Cardiac fibroblast (primary cell): ENCODE measurements around the gene GULP1.

Experiments
- DNase-seq, 2 donors: peaks; one replicate each; pipeline versions ENCODE4 v3.0.0 to v3.0.0-alpha.2; 2010; ENCODE audit warnings: low read depth in 2 of 2
- H3K4me3 ChIP-seq, 2 donors: replicated peaks in 1 of 2; 1 replicate in 1 of 2; 2 replicates in 1 of 2; pipeline ENCODE4 v1.5.1; 2011; ENCODE audit warnings: low read depth in 2 of 2, low read length in 2 of 2, mild to moderate bottlenecking in 2 of 2, moderate library complexity in 1 of 2
- CTCF ChIP-seq: IDR thresholded peaks from one replicate; pipeline ENCODE4 v1.5.1; 2011; ENCODE audit warnings: low read depth, mild to moderate bottlenecking, low read length, inconsistent platforms

Gene GULP1

GRCh38 chr2:188506843-188507242, 215.2 kb downstream of the GULP1 start:
- no peak for TF ChIP-seq CTCF
- no peak overlapping the region for H3K4me3 ChIP-seq
- DNase-seq: no peak

GRCh38 chr2:188511346-188511745, 219.7 kb downstream of the GULP1 start:
- TF ChIP-seq CTCF: no peak
- no peak for DNase-seq
- H3K4me3 ChIP-seq: no peak overlapping the region

- TF ChIP-seq CTCF: peak; percentile 42
- no peak overlapping the region for H3K4me3 ChIP-seq
- DNase-seq: peak; percentile 80
Measured at GRCh38 chr2:188512456-188512855, 220.8 kb downstream of the GULP1 start.

- no peak for TF ChIP-seq CTCF
- no peak overlapping the region for H3K4me3 ChIP-seq
- no peak for DNase-seq
Measured at GRCh38 chr2:188515918-188516317, 224.2 kb downstream of the GULP1 start.

- H3K4me3 ChIP-seq: no peak overlapping the region
- no peak for TF ChIP-seq CTCF
- DNase-seq: no peak
Measured at GRCh38 chr2:188517549-188518215, 226.0 kb downstream of the GULP1 start.

GRCh38 chr2:188518381-188518780, 226.7 kb downstream of the GULP1 start:
- no peak for TF ChIP-seq CTCF
- peak; percentile 50 to 65 for DNase-seq
- no peak overlapping the region for H3K4me3 ChIP-seq

- H3K4me3 ChIP-seq: no peak overlapping the region
- DNase-seq: peak; percentile 51 to 81
- no peak for TF ChIP-seq CTCF
Measured at GRCh38 chr2:188519136-188519535, 227.5 kb downstream of the GULP1 start.
